Measurements from ENCODE around the gene SPATA22.
"Not testable (repeated sequence)": the region's sequence is repeated elsewhere in the genome, so short reads cannot be mapped to it uniquely, and the experiment has no call there.

SPATA22 gene

DNA sequence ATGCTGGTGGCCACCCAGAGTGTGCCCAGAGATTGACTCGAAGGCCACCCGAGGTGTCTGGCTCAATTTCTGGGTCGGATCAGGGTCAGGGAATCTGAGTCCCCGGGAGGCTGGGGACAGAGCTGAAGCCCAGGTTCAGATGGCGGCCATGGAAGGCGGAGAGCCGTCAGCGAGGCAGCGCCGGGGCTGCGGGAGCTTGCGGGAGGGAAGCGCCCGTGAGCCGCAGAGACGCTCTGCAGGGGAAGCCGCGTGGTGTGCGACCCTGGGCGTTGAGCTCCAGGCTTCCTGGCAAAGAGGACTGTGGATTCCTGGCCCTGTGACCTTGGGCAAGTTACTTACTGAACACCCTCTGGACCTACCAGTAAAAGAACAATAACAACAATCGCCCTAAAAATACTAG is 518 bp upstream of the SPATA22 start:
- Histone ChIP-seq H3K9ac (ENCODE audit: low read length) (no peak overlapping the region), H3K4me3 (ENCODE audit: low read depth in 1 of 2, low read length in 2 of 2) (no peak overlapping the region), H3K27ac (ENCODE audit: low read depth, low read length) (no peak overlapping the region), H3K36me3 (ENCODE audit: insufficient read depth, low read length) (no peaks in the 10 kb centered on the region), H3K9me3 (ENCODE audit: low read length) (no peaks in the 10 kb centered on the region), H3K4me1 (ENCODE audit: insufficient read depth, low read length) (peaks cover 10% of the 10 kb centered on the region), H3K27me3 (ENCODE audit: control insufficient read depth in 1 of 2, insufficient read depth in 2 of 2, low read length in 2 of 2) (no peaks in the 10 kb centered on the region)

- Histone ChIP-seq H3K4me3 (ENCODE audit: low read depth in 1 of 2, low read length in 2 of 2) (no peak overlapping the region), H3K9ac (ENCODE audit: low read length) (no peak overlapping the region), H3K27me3 (ENCODE audit: control insufficient read depth in 1 of 2, insufficient read depth in 2 of 2, low read length in 2 of 2) (no peaks in the 10 kb centered on the region), H3K36me3 (ENCODE audit: insufficient read depth, low read length) (no peaks in the 10 kb centered on the region), H3K4me1 (ENCODE audit: insufficient read depth, low read length) (peaks cover under 1% of the 10 kb centered on the region), H3K27ac (ENCODE audit: low read depth, low read length) (no peak overlapping the region), H3K9me3 (ENCODE audit: low read length) (no peaks in the 10 kb centered on the region)
Observed at GRCh38 chr17:3469529-3469928, 2.1 kb downstream of the SPATA22 start.

- not testable (repeated sequence) for H3K27me3 ChIP-seq (ENCODE audit: control insufficient read depth in 1 of 2, insufficient read depth in 2 of 2, low read length in 2 of 2); H3K9me3 ChIP-seq (ENCODE audit: low read length); H3K4me1 ChIP-seq (ENCODE audit: insufficient read depth, low read length); H3K36me3 ChIP-seq (ENCODE audit: insufficient read depth, low read length); H3K27ac ChIP-seq (ENCODE audit: low read depth, low read length); H3K9ac ChIP-seq (ENCODE audit: low read length); H3K4me3 ChIP-seq (ENCODE audit: low read depth in 1 of 2, low read length in 2 of 2)
Observed at GRCh38 chr17:3466355-3466754, 5.3 kb downstream of the SPATA22 start.

DNA sequence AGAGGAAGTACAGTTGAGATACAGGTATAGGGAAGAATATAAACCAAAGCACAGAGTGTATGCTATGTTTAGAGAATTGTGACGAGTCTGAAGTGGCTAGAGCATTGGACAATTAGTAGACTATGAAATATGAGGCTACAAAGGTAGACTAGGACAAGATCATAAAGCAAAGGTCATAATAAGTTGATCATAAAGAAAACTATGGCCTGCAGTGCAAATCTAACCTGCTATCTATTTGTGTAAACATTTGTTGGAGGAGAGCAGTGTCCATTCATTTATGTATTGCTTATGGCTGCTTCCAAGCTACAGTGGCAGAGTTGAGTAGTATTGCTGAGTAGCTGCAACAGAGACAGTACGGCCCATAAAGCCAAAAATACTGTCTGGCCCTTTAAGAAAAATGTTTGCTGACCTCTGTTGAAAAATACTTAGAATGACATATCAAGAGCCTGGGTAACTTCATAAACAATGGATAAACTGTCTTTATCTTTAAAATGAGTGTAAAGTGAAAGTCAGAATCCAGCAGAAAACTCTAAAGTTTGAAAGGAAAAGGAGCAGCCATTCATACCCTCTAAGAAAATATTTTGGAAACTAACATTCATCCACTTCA is 23.5 kb downstream of the SPATA22 start:
- H3K27ac ChIP-seq (ENCODE audit: low read depth, low read length): no peak overlapping the region
- H3K36me3 ChIP-seq (ENCODE audit: insufficient read depth, low read length): no peaks in the 10 kb centered on the region
- H3K27me3 ChIP-seq (ENCODE audit: control insufficient read depth in 1 of 2, insufficient read depth in 2 of 2, low read length in 2 of 2): no peaks in the 10 kb centered on the region
- no peak overlapping the region for H3K9ac ChIP-seq (ENCODE audit: low read length)
- H3K9me3 ChIP-seq (ENCODE audit: low read length): no peaks in the 10 kb centered on the region
- H3K4me1 ChIP-seq (ENCODE audit: insufficient read depth, low read length): no peaks in the 10 kb centered on the region
- no peak overlapping the region for H3K4me3 ChIP-seq (ENCODE audit: low read depth in 1 of 2, low read length in 2 of 2)

DNA sequence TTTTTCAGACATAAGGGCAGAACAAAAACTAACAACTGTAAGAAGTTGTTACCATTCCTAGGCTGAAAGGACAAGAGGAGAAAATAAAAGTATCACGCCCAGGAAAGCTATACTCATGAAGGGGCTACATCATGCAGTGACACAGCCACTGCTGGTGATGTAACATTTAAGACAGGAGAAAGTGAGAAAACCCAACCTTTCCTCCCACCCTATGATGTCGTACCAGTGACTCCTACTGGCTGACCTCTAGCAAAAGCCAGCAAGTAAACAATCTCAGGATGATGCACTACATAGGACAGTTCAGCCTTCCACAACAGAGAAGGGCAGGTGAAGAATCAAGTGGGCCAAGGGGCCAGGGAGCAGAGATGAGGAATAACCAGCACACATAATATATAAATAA is 24.0 kb downstream of the SPATA22 start:
- Histone ChIP-seq H3K9ac (ENCODE audit: low read length) (no peak overlapping the region), H3K9me3 (ENCODE audit: low read length) (no peaks in the 10 kb centered on the region), H3K36me3 (ENCODE audit: insufficient read depth, low read length) (no peaks in the 10 kb centered on the region), H3K4me3 (ENCODE audit: low read depth in 1 of 2, low read length in 2 of 2) (no peak overlapping the region), H3K4me1 (ENCODE audit: insufficient read depth, low read length) (no peaks in the 10 kb centered on the region), H3K27me3 (ENCODE audit: control insufficient read depth in 1 of 2, insufficient read depth in 2 of 2, low read length in 2 of 2) (no peaks in the 10 kb centered on the region), H3K27ac (ENCODE audit: low read depth, low read length) (no peak overlapping the region)

- Histone ChIP-seq H3K9me3 (ENCODE audit: low read length) (no peaks in the 10 kb centered on the region), H3K27ac (ENCODE audit: low read depth, low read length) (no peak overlapping the region), H3K4me1 (ENCODE audit: insufficient read depth, low read length) (no peaks in the 10 kb centered on the region), H3K4me3 (ENCODE audit: low read depth in 1 of 2, low read length in 2 of 2) (no peak overlapping the region), H3K36me3 (ENCODE audit: insufficient read depth, low read length) (no peaks in the 10 kb centered on the region), H3K27me3 (ENCODE audit: control insufficient read depth in 1 of 2, insufficient read depth in 2 of 2, low read length in 2 of 2) (no peaks in the 10 kb centered on the region), H3K9ac (ENCODE audit: low read length) (no peak overlapping the region)
Observed at GRCh38 chr17:3440451-3440850, 31.2 kb downstream of the SPATA22 start.

DNA sequence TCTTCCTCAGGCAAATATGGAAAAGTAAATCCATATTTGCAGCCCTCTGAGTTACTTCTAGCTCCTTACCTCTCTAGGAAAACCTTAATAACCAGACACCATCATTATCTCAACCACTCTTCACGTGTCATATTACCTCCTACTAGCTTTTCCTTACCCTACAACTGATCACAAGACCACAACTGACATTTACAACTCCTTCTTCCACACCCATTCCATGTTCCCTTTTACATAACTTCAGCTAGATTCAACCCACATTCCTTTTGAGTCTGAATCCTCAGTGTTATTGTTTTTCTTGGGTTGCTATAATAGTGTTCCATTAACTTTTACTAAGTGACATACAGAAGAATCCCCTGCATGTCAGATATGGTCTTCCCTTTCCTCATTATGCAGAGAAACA is 33.3 kb downstream of the SPATA22 start:
- H3K27me3 ChIP-seq (ENCODE audit: control insufficient read depth in 1 of 2, insufficient read depth in 2 of 2, low read length in 2 of 2): no peaks in the 10 kb centered on the region
- no peaks in the 10 kb centered on the region for H3K36me3 ChIP-seq (ENCODE audit: insufficient read depth, low read length)
- no peaks in the 10 kb centered on the region for H3K9me3 ChIP-seq (ENCODE audit: low read length)
- H3K27ac ChIP-seq (ENCODE audit: low read depth, low read length): no peak overlapping the region
- no peaks in the 10 kb centered on the region for H3K4me1 ChIP-seq (ENCODE audit: insufficient read depth, low read length)
- no peak overlapping the region for H3K4me3 ChIP-seq (ENCODE audit: low read depth in 1 of 2, low read length in 2 of 2)
- H3K9ac ChIP-seq (ENCODE audit: low read length): no peak overlapping the region

DNA sequence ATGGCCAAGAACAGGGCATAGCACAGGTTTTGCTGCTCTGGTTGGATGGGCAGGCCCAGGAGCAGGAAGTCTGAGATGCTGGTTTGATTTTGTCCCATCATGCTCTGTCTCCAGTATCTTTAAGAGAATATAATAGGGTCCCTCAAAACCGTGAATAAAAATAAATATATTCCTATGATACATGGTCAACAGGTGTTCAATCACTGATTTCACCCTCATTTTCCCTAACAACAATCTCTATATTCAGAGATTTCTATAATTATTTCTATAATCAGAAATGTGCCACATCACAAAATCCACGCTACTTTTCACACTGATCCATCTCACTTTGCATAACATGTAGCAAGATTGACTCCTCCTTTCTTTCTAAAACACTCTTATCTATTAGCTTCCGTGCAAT is 37.9 kb downstream of the SPATA22 start, which contains the start of gene OR1E2:
TSS of gene OR1E2 (minus strand) at position 101 of the 400 bp plus-strand sequence. CDS start at position 101, 0 bp downstream.
- Histone ChIP-seq H3K4me3 (ENCODE audit: low read depth in 1 of 2, low read length in 2 of 2) (no peak within 1 kb of the TSS), H3K27ac (ENCODE audit: low read depth, low read length) (no peak within 1 kb of the TSS), H3K9me3 (ENCODE audit: low read length) (no peaks in the 10 kb centered on the region), H3K36me3 (ENCODE audit: insufficient read depth, low read length) (no peaks in the 10 kb centered on the region), H3K9ac (ENCODE audit: low read length) (no peak within 1 kb of the TSS), H3K4me1 (ENCODE audit: insufficient read depth, low read length) (no peaks in the 10 kb centered on the region), H3K27me3 (ENCODE audit: control insufficient read depth in 1 of 2, insufficient read depth in 2 of 2, low read length in 2 of 2) (no peaks in the 10 kb centered on the region)

- not testable (repeated sequence) for H3K9ac ChIP-seq (ENCODE audit: low read length); H3K27ac ChIP-seq (ENCODE audit: low read depth, low read length); H3K4me1 ChIP-seq (ENCODE audit: insufficient read depth, low read length); H3K9me3 ChIP-seq (ENCODE audit: low read length); H3K27me3 ChIP-seq (ENCODE audit: control insufficient read depth in 1 of 2, insufficient read depth in 2 of 2, low read length in 2 of 2); H3K36me3 ChIP-seq (ENCODE audit: insufficient read depth, low read length); H3K4me3 ChIP-seq (ENCODE audit: low read depth in 1 of 2, low read length in 2 of 2)
Observed at GRCh38 chr17:3433215-3433614, 38.4 kb downstream of the SPATA22 start.

DNA sequence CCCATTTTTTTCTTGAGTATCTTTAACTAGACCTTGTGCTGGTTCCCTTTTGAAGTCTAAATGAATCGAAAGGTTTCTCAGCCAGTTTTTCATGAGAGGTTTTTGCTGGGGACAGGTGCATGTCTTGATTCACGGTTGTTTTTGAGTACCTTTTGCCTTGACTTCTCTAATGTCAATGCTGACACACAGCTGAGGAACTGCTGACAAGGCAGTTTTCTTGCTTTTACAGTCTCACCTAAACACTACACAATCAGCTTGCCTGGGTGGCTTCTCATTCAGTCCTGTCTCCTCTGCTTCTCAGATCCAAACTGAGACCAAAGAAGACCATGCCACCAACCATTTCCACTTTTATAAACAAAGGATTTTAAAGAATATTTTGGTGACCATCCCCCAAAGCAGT is 53.4 kb downstream of the SPATA22 start:
- H3K4me3 ChIP-seq (ENCODE audit: low read depth in 1 of 2, low read length in 2 of 2): no peak overlapping the region
- no peak overlapping the region for H3K27ac ChIP-seq (ENCODE audit: low read depth, low read length)
- no peaks in the 10 kb centered on the region for H3K27me3 ChIP-seq (ENCODE audit: control insufficient read depth in 1 of 2, insufficient read depth in 2 of 2, low read length in 2 of 2)
- H3K36me3 ChIP-seq (ENCODE audit: insufficient read depth, low read length): no peaks in the 10 kb centered on the region
- no peaks in the 10 kb centered on the region for H3K4me1 ChIP-seq (ENCODE audit: insufficient read depth, low read length)
- no peaks in the 10 kb centered on the region for H3K9me3 ChIP-seq (ENCODE audit: low read length)
- H3K9ac ChIP-seq (ENCODE audit: low read length): no peak overlapping the region

DNA sequence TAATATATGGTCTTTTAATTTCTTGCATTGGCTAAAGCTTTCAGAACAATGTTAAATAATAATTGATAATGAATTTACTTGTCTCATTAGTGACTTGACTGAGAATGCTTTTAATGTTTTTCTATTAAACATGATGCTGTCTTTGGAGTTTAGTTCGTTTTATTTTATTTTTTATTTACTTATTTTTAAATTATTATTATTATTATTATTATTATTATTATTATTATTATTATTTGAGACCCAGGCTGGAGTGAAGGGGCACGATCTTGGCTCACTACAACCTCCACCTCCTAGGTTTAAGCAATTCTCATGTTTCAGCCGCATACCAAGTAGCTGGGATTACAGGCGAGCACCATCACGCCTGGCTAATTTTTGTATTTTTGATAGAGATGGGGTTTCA is 56.0 kb downstream of the SPATA22 start:
- Histone ChIP-seq H3K4me3 (ENCODE audit: low read depth in 1 of 2, low read length in 2 of 2) (no peak overlapping the region), H3K9ac (ENCODE audit: low read length) (no peak overlapping the region), H3K9me3 (ENCODE audit: low read length) (no peaks in the 10 kb centered on the region), H3K4me1 (ENCODE audit: insufficient read depth, low read length) (no peaks in the 10 kb centered on the region), H3K27ac (ENCODE audit: low read depth, low read length) (no peak overlapping the region), H3K27me3 (ENCODE audit: control insufficient read depth in 1 of 2, insufficient read depth in 2 of 2, low read length in 2 of 2) (no peaks in the 10 kb centered on the region), H3K36me3 (ENCODE audit: insufficient read depth, low read length) (no peaks in the 10 kb centered on the region)

DNA sequence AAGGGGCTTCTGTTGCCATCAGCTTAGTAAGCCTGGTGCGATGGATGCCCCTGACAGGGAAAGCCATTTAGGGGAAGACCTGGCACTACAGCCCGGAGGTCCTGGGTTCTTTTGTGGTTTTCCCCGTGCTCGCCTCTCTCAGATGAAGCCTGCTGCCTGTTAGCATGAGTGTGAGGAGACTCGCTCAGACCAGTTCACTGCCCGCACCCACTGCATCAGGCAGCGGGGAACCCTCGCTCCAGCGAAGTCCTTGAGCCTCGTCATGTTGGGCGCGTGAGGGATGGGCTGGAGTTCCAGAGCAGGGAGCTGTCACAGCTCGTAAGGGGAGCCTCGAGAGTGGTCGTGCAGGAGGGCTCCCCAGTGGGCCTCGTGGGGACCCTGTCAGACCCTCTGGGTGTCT is 59.4 kb downstream of the SPATA22 start:
- H3K36me3 ChIP-seq (ENCODE audit: insufficient read depth, low read length); H3K9me3 ChIP-seq (ENCODE audit: low read length); H3K9ac ChIP-seq (ENCODE audit: low read length); H3K27me3 ChIP-seq (ENCODE audit: control insufficient read depth in 1 of 2, insufficient read depth in 2 of 2, low read length in 2 of 2); H3K4me3 ChIP-seq (ENCODE audit: low read depth in 1 of 2, low read length in 2 of 2); H3K27ac ChIP-seq (ENCODE audit: low read depth, low read length); H3K4me1 ChIP-seq (ENCODE audit: insufficient read depth, low read length): not testable (repeated sequence)
